ENCODE measurements around the gene KRTAP19-7.

The KRTAP19-7 gene, protein sequence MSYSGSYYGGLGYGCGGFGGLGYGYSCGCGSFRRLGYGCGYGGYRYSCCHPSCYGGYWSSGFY

GRCh38 chr21:30561264-30561895, at the start of gene KRTAP19-7:
Gene KRTAP19-7 (minus strand): TSS chr21:30561314. CDS start chr21:30561289, 25 bp downstream.
- DNase-seq (ENCODE audit: extremely low read depth, low read depth), result no peak
- TF ChIP-seq CTCF (IDR thresholded peaks at IDR 0.05; ENCODE audit: low read depth, low read length), result no peak

DNA sequence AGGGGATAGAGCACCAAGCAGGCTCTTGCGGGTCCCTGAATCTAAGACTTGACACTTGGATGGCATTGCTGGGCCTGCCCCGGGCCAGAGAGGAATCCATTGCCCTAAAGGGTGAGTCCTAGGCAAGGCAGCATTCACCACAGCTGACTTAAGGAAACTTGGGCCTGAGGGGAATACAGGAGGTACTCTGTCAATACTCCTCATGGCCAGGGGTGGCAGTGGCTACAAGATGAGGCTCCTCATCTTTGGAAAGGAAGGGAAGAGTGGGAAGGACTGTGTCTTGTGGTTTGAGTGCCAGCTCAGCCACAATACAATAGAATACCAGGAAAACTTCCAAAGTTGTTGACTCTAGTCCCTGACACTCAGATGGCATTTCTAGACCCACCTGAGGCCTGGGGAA, 44.9 kb upstream of the KRTAP19-7 start:
- no peak for DNase-seq (ENCODE audit: extremely low read depth, low read depth)
- no peak for TF ChIP-seq CTCF (IDR thresholded peaks at IDR 0.05; ENCODE audit: low read depth, low read length)

- TF ChIP-seq CTCF (IDR thresholded peaks at IDR 0.05; ENCODE audit: low read depth, low read length), result no peak
- DNase-seq (ENCODE audit: extremely low read depth, low read depth), result no peak
These were observed 39.7 kb upstream of the KRTAP19-7 start, which contains the start of gene KRTAP22-1 for GRCh38 chr21:30600787-30601186. Gene KRTAP22-1 (plus strand): TSS chr21:30601087.

DNA sequence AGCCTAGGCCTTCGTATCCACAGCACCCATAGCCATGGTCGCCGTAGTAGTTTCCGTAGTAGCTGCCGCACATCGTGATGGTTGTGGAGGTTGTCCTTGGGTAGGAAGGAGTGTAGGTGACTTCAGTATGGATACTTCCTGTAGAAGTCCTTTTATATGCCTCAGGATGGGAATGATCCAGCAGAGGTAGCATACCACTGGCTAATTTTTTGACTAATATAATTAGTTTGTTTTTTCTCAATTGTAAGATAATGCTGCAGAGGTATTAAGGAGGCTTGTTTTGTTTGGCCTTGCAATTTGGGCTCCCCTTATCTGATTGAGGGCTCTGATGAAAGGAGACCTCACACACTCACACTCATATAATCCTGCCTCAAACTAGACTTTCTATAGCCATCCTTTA, 37.7 kb upstream of the KRTAP19-7 start, which contains the start of gene KRTAP6-2:
Gene KRTAP6-2 (minus strand): TSS at position 101 of the 400 bp plus-strand sequence. CDS start 28 bp downstream, at position 73.
- DNase-seq (ENCODE audit: extremely low read depth, low read depth), result no peak
- no peak for TF ChIP-seq CTCF (IDR thresholded peaks at IDR 0.05; ENCODE audit: low read depth, low read length)

DNA sequence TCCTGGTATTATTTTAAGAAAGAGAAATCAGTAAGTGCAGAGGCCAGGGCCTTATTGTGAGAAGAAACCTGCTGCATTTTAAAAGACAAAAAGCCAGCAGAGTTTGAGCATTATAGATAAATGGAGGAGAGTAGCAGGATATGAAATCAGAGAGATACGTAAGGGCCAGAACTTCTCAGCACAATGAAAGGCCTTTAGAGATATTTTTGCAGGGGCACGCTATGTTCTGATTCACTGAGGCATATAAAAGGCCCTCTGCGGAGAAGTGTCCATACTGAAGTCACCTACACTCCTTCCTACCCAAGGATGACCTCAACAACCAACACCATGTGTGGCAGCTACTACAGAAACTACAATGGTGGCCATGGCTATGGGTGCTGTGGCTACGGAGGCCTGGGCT, 31.0 kb upstream of the KRTAP19-7 start, which contains the start of gene KRTAP6-3:
Gene KRTAP6-3 (plus strand): TSS at position 301 of the 400 bp plus-strand sequence. CDS start 6 bp downstream, at position 307.
- DNase-seq (ENCODE audit: extremely low read depth, low read depth), result no peak
- TF ChIP-seq CTCF (IDR thresholded peaks at IDR 0.05; ENCODE audit: low read depth, low read length), result no peak

GRCh38 chr21:30590297-30590696, 29.2 kb upstream of the KRTAP19-7 start, which contains the start of gene KRTAP22-2:
Gene KRTAP22-2 (minus strand): TSS chr21:30590397.
- TF ChIP-seq CTCF (IDR thresholded peaks at IDR 0.05; ENCODE audit: low read depth, low read length), result no peak
- DNase-seq (ENCODE audit: extremely low read depth, low read depth), result no peak

DNA sequence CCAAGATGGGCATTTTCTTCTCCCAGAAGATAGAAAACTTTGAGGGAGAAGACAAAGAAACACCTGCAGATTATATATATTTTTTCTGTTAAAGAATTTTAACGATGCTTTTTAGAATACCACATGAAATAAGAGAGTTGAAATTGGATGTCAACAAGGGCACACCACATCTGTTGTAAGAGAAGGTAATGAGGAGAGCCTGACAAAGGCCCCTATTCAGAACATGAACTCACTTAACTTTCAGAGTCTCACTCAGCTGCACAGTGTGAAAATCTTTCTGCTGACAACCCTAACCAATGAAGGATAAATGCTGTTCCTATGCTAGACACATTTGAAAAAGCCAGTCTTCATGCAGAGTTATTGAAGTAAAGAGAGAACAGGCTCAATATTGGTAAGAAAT, 21.8 kb upstream of the KRTAP19-7 start:
- DNase-seq (ENCODE audit: extremely low read depth, low read depth), result no peak
- no peak for TF ChIP-seq CTCF (IDR thresholded peaks at IDR 0.05; ENCODE audit: low read depth, low read length)

Measured in AG09319 (cell line).